Smooth muscle cell (in vitro differentiated cells): ENCODE data around the gene MACROD2. TPM values are rescaled to one million over a fixed set of nuclear protein-coding genes. Genes with fewer than 3 reads are reported as not detected.

Source experiments
- DNase-seq: peaks from one replicate; lab custom pipeline; 2025; ENCODE audit not compliant: unreplicated experiment; lab: John Stamatoyannopoulos, UW
- H2AFZ ChIP-seq: fragments of 200-600 bp; sonication (generic); 2 replicates; pipeline ENCODE4 v1.6.0; 2016; ENCODE audit warnings: antibody characterized with exemption, low read depth, mild to moderate bottlenecking
- H3F3A ChIP-seq: fragments of 200-600 bp; sonication (generic); 2 replicates; pipeline ENCODE4 v1.6.0; 2017; ENCODE audit warnings: antibody characterized with exemption, low read depth
- H3K27ac ChIP-seq: fragments of 200-600 bp; sonication (generic); 2 replicates; pipeline ENCODE4 v1.5.1; 2016; ENCODE audit warnings: low read depth, mild to moderate bottlenecking
- H3K27me3 ChIP-seq: fragments of 200-600 bp; sonication (generic); 2 replicates; pipeline ENCODE4 v1.6.1; 2016; ENCODE audit warnings: low read depth, mild to moderate bottlenecking
- H3K36me3 ChIP-seq: fragments of 200-600 bp; sonication (generic); 2 replicates; pipeline ENCODE4 v1.5.1; 2016; ENCODE audit warnings: low read depth
- H3K4me1 ChIP-seq: fragments of 200-600 bp; sonication (generic); 2 replicates; pipeline ENCODE4 v1.5.1; 2016; ENCODE audit warnings: low read depth
- H3K4me2 ChIP-seq: fragments of 200-600 bp; sonication (generic); 2 replicates; pipeline ENCODE4 v1.6.0; 2016; ENCODE audit warnings: mild to moderate bottlenecking
- H3K4me3 ChIP-seq: fragments of 200-600 bp; sonication (generic); 2 replicates; pipeline ENCODE4 v1.5.1; 2016; ENCODE audit warnings: mild to moderate bottlenecking
- H3K79me2 ChIP-seq: fragments of 200-600 bp; sonication (generic); 2 replicates; pipeline ENCODE4 v1.6.0; 2016; ENCODE audit warnings: low read depth, mild to moderate bottlenecking
- H3K9ac ChIP-seq: fragments of 200-600 bp; sonication (generic); 2 replicates; pipeline ENCODE4 v1.6.0; 2016; ENCODE audit warnings: low read depth
- H3K9me3 ChIP-seq: fragments of 200-600 bp; sonication (generic); replicated peaks from 2 replicates; pipeline ENCODE4 v1.5.1; 2016; ENCODE audit warnings: low read depth
- H4K20me1 ChIP-seq: fragments of 200-600 bp; sonication (generic); 2 replicates; pipeline ENCODE4 v1.6.0; 2016; ENCODE audit warnings: low read depth
- whole genome bisulfite sequencing: methylation state at CpG from one replicate; pipeline ENCODE4 v1.1.7; 2016; ENCODE audit warnings: low lambda C conversion rate; 5-methylcytosine and 5-hydroxymethylcytosine counted together
- polyA plus RNA-seq: library from polyadenylated mRNA; unstranded; fragments of >200 nt; fragmentation: Nextera tagmentation; extraction: Ambion mirVana; gene quantifications from 2 replicates; pipeline ENCODE4 v1.2.1, GENCODE V29; 2016
- total RNA-seq: library from RNA; depleted of rRNA; stranded (reverse); fragments of >200 nt; gene quantifications from 2 replicates; pipeline ENCODE4 v1.2.3, GENCODE V29; 2014
- TF ChIP-seq, protein P1 (sequence below): fragments of 200-600 bp; sonication (generic); IDR thresholded peaks from 2 replicates; pipeline ENCODE4 v1.5.1; 2017; ENCODE audit warnings: borderline replicate concordance, mild to moderate bottlenecking, antibody characterized with exemption; ENCODE audit not compliant: insufficient read depth, poor library complexity, severe bottlenecking

The MACROD2 gene
- total and polyA plus RNA-seq, 2 experiments from 2014 or later = 0.04 to 0.32 TPM

DNA sequence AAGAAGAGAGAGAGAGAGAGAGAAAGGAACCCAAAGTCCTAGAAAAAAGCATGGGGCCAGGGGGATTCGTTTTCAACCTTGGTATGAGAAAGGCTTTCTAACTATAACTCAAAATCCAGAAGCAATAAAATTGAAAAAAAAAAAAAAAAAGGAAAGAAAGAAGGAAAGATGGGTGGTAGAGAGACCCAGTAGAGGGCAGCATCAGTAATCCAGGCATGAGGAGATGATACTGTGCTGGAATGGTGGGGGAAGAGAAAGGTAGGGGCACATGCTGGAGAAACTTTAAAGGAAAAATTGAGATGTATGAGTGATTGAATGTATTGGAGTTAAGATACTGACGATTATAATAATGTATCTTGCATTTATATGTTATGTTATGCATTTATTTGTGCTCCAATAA, 1382.8 kb downstream of the MACROD2 start:
- Histone ChIP-seq H3K9ac (no peak overlapping the region), H3K36me3 (no peaks in the 10 kb centered on the region), H2AFZ (no peak overlapping the region), H3K27ac (no peak overlapping the region), H3K4me3 (no peak overlapping the region), H3K9me3 (no peaks in the 10 kb centered on the region), H3K27me3 (no peaks in the 10 kb centered on the region), H3K4me2 (no peak overlapping the region), H3K79me2 (no peaks in the 10 kb centered on the region), H4K20me1 (no peaks in the 10 kb centered on the region), H3K4me1 (no peaks in the 10 kb centered on the region), H3F3A (no peaks in the 10 kb centered on the region)
- DNase-seq = no peak
- TF ChIP-seq, protein P1, sequence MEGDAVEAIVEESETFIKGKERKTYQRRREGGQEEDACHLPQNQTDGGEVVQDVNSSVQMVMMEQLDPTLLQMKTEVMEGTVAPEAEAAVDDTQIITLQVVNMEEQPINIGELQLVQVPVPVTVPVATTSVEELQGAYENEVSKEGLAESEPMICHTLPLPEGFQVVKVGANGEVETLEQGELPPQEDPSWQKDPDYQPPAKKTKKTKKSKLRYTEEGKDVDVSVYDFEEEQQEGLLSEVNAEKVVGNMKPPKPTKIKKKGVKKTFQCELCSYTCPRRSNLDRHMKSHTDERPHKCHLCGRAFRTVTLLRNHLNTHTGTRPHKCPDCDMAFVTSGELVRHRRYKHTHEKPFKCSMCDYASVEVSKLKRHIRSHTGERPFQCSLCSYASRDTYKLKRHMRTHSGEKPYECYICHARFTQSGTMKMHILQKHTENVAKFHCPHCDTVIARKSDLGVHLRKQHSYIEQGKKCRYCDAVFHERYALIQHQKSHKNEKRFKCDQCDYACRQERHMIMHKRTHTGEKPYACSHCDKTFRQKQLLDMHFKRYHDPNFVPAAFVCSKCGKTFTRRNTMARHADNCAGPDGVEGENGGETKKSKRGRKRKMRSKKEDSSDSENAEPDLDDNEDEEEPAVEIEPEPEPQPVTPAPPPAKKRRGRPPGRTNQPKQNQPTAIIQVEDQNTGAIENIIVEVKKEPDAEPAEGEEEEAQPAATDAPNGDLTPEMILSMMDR = no peak
- 66% methylated on average over 2 of the region's 2 CpGs for WGBS

DNA sequence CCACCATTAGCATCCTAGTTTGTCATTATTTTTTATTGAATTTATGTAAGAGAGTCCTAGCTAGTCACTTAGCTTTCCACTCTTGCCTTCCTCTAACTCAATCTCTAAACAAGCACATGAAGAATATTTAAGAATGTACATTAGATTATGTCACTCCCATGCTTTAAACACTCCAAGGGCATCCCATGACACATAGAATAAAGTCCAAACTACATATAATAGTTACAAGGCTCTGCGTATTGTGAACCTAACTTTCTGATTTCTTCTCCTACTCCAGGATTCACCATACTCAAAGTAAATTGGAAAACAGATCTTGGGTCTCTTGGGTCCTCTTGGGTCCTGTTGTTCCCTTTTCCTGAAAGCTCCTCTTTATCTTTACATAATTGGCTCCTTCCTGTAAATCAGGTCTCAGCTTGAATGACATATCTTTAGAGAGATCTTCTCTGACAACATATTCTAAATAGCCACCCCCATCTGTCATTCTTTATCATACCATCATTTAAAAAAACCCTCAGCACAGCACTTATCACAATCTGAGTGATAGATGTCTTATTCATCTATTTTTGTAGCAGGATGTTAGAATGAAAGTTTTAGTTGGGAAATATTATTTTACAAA, 1384.5 kb downstream of the MACROD2 start:
- no peaks in the 10 kb centered on the region for H3K9me3 ChIP-seq
- H3F3A ChIP-seq = no peaks in the 10 kb centered on the region
- TF ChIP-seq, protein P1 = no peak
- 100% methylated on average over 1 of the region's 1 CpG for WGBS
- no peaks in the 10 kb centered on the region for H3K36me3 ChIP-seq
- DNase-seq = no peak
- no peak overlapping the region for H2AFZ ChIP-seq
- no peak overlapping the region for H3K4me2 ChIP-seq
- no peak overlapping the region for H3K9ac ChIP-seq
- H3K4me3 ChIP-seq = no peak overlapping the region
- H3K79me2 ChIP-seq = no peaks in the 10 kb centered on the region
- no peaks in the 10 kb centered on the region for H3K4me1 ChIP-seq
- H3K27ac ChIP-seq = no peak overlapping the region
- H4K20me1 ChIP-seq = no peaks in the 10 kb centered on the region
- no peaks in the 10 kb centered on the region for H3K27me3 ChIP-seq

DNA sequence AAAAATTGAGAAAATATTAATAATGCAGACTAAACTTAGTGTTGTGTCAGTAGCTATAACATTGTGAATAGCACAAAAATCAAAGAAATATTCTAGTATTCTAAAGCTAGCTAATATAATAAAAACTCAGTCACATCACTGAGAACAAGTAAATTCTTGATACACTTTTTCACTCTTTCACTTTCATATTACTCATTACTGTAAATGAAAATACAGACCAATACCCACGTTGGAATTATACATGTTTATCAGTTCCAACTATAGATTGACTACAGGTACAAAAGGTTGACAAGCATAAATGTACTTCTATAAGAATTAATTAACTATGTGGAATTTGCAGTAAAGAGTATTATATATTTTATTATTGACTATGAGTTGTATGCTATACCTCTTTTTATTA, 1385.5 kb downstream of the MACROD2 start:
- DNase-seq = no peak
- 93% methylated on average over 1 of the region's 1 CpG for WGBS
- Histone ChIP-seq H3K9ac (no peak overlapping the region), H3K27me3 (no peaks in the 10 kb centered on the region), H3K9me3 (no peaks in the 10 kb centered on the region), H3K27ac (no peak overlapping the region), H3K36me3 (no peaks in the 10 kb centered on the region), H3F3A (no peaks in the 10 kb centered on the region), H3K4me1 (no peaks in the 10 kb centered on the region), H3K79me2 (no peaks in the 10 kb centered on the region), H2AFZ (no peak overlapping the region), H3K4me2 (no peak overlapping the region), H4K20me1 (no peaks in the 10 kb centered on the region), H3K4me3 (no peak overlapping the region)
- TF ChIP-seq, protein P1 = no peak

DNA sequence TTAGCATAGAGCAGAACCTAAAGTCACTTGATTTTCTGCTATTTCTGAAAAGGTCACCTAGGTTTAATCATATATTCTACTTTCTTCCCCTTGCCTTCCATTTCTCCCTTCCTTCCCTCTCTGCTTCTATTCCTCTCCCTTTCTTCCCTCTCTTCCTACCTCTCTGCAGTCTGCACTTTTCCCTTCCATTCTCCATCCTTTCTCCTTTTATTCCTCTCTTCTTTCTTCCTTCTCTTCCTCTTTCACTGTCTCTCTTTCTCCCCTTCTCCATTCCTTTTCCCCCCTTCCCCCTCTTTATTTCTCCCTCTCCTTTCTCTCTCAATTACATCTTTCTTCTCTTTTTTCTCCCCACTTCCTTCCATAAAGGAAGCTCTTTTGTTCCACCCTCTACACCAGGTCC, 1391.9 kb downstream of the MACROD2 start:
- Histone ChIP-seq H3F3A (no peaks in the 10 kb centered on the region), H3K4me3 (no peak overlapping the region), H3K27ac (no peak overlapping the region), H3K9me3 (no peaks in the 10 kb centered on the region), H4K20me1 (no peaks in the 10 kb centered on the region), H2AFZ (no peak overlapping the region), H3K27me3 (peaks cover 4% of the 10 kb centered on the region), H3K36me3 (no peaks in the 10 kb centered on the region), H3K9ac (no peak overlapping the region), H3K4me1 (no peaks in the 10 kb centered on the region), H3K79me2 (no peaks in the 10 kb centered on the region), H3K4me2 (no peak overlapping the region)
- no peak for DNase-seq
- TF ChIP-seq, protein P1 = no peak
